Spleen (tissue), 7 donors: ENCODE results near the gene SLC26A8.

Experiments
- POLR2A ChIP-seq, 3 donors: fragments of 450-650 bp; IDR thresholded peaks; one replicate each; pipeline ENCODE4 v1.5.1; 2017; ENCODE audit warnings: antibody characterized with exemption in 3 of 3, mild to moderate bottlenecking in 1 of 3
- TF ChIP-seq, protein P1 (sequence below), 11 experiments: fragments of 200-600 bp in 7 of 11; fragments of 450-650 bp in 4 of 11; sonication (generic) in 4 of 11; IDR thresholded peaks in 8 of 11; conservative IDR thresholded peaks in 3 of 11; 1 replicate in 7 of 11; 2 replicates in 4 of 11; pipeline versions ENCODE4 v1.4.0 to v1.8.0; 2016 to 2021; ENCODE audit warnings: antibody characterized with exemption in 11 of 11, inconsistent platforms in 4 of 11, mild to moderate bottlenecking in 1 of 11
- donor health status: DM: no; HTN: no; CAD: no; lungs with moderate emphysema.
- donor health status: DM: no; HTN: no; CAD: no.
- donor health status: DM: no; HTN: no; CAD: no.

DNA sequence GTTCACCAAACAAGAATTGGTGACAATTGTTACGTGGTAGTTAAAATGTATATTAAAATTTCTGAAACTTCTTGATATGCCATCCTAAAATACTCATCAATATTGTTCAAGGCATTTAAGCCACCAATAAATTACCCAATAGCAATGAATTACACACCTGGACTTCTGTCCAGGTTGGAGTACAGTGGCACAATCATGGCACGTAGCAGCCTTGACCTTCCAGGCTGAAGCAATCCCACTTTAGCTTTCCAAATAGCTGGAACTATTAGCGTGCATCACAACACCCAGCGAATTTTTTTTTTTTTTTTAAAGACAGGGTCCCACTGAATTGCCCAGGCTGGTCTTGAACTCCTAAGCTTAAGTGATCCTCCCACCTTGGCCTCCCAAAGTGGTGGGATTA is 120.8 kb downstream of the SLC26A8 start:
- TF ChIP-seq, protein P1, sequence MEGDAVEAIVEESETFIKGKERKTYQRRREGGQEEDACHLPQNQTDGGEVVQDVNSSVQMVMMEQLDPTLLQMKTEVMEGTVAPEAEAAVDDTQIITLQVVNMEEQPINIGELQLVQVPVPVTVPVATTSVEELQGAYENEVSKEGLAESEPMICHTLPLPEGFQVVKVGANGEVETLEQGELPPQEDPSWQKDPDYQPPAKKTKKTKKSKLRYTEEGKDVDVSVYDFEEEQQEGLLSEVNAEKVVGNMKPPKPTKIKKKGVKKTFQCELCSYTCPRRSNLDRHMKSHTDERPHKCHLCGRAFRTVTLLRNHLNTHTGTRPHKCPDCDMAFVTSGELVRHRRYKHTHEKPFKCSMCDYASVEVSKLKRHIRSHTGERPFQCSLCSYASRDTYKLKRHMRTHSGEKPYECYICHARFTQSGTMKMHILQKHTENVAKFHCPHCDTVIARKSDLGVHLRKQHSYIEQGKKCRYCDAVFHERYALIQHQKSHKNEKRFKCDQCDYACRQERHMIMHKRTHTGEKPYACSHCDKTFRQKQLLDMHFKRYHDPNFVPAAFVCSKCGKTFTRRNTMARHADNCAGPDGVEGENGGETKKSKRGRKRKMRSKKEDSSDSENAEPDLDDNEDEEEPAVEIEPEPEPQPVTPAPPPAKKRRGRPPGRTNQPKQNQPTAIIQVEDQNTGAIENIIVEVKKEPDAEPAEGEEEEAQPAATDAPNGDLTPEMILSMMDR (IDR thresholded peaks at IDR 0.05 in 8 of 11, conservative IDR thresholded peaks at IDR 0.05 in 3 of 11), result no peak
- no peak for TF ChIP-seq POLR2A (IDR thresholded peaks at IDR 0.05)
